PC-9 (cell line): ENCODE results near the gene GALNT7. TPM values are rescaled to one million over a fixed set of nuclear protein-coding genes. Genes with fewer than 3 reads are reported as not detected.

ENCODE experiments used
- BruUV-seq: library from RNA; stranded (reverse); fragments of 400-500 nt; replicated peaks from 2 replicates; lab custom pipeline; 2021; lab: Mats Ljungman, UMichigan
- CTCF ChIA-PET: fragments of 300-600 bp; sonication (Branson Sonifier 250); formaldehyde crosslinking; loops from one replicate; lab custom pipeline; 2022; ENCODE audit warnings: antibody characterized with exemption; lab: Charles Lee
- POLR2A ChIA-PET: fragments of 300-600 bp; sonication (Branson Sonifier 250); formaldehyde crosslinking; loops from one replicate; lab custom pipeline; 2022; ENCODE audit warnings: antibody characterized with exemption; ENCODE audit not compliant: unreplicated experiment; lab: Charles Lee
- DNase-seq, 2 experiments: peaks; one replicate each; pipeline versions ENCODE4 v3.0.0 to v3.0.0-alpha.2; 2015 to 2022; ENCODE audit warnings: mixed read lengths in 1 of 2
- H2AFZ ChIP-seq: fragments of 200-600 bp; sonication (generic); 2 replicates; pipeline ENCODE4 v1.8.1; 2017; ENCODE audit warnings: antibody characterized with exemption
- H3F3A ChIP-seq: fragments of 200-600 bp; sonication (generic); 2 replicates; pipeline ENCODE4 v1.8.1; 2017; ENCODE audit warnings: antibody characterized with exemption, mild to moderate bottlenecking, low read depth; ENCODE audit not compliant: insufficient read depth
- H3K27ac ChIP-seq: fragments of 200-600 bp; sonication (generic); 2 replicates; pipeline ENCODE4 v1.6.1; 2016; ENCODE audit warnings: mixed run types
- H3K27me3 ChIP-seq: fragments of 200-600 bp; sonication (generic); 2 replicates; pipeline ENCODE4 v1.6.1; 2016; ENCODE audit warnings: low read depth, mixed run types; ENCODE audit not compliant: insufficient read depth
- H3K36me3 ChIP-seq: fragments of 200-600 bp; sonication (generic); 2 replicates; pipeline ENCODE4 v1.6.1; 2016; ENCODE audit warnings: low read depth, mixed run types
- H3K4me1 ChIP-seq: fragments of 200-600 bp; sonication (generic); replicated peaks from 2 replicates; pipeline ENCODE4 v1.6.1; 2016; ENCODE audit warnings: mixed run types; ENCODE audit not compliant: insufficient read depth
- H3K4me2 ChIP-seq: fragments of 200-600 bp; sonication (generic); 2 replicates; pipeline ENCODE4 v1.6.1; 2017; ENCODE audit warnings: mixed run types
- H3K4me3 ChIP-seq: fragments of 200-600 bp; sonication (generic); 2 replicates; pipeline ENCODE4 v1.6.1; 2016; ENCODE audit warnings: mixed run types
- H3K79me2 ChIP-seq: fragments of 200-600 bp; sonication (generic); 2 replicates; pipeline ENCODE4 v1.6.1; 2017; ENCODE audit warnings: low read depth, mixed run types
- H3K9me2 ChIP-seq: fragments of 200-600 bp; sonication (generic); 2 replicates; pipeline ENCODE4 v1.8.1; 2017; ENCODE audit warnings: mild to moderate bottlenecking; ENCODE audit not compliant: insufficient read depth
- H3K9me3 ChIP-seq: fragments of 200-600 bp; sonication (generic); 2 replicates; pipeline ENCODE4 v1.8.1; 2016; ENCODE audit warnings: low read depth; ENCODE audit not compliant: insufficient read depth
- H4K20me1 ChIP-seq: fragments of 200-600 bp; sonication (generic); 2 replicates; pipeline ENCODE4 v1.8.1; 2017; ENCODE audit not compliant: insufficient read depth
- EZH2 ChIP-seq: fragments of 200-600 bp; sonication (generic); IDR thresholded peaks from 2 replicates; pipeline ENCODE4 v1.8.0; 2017; ENCODE audit warnings: antibody characterized with exemption, low read depth
- intact Hi-C: fragments of 100-400 bp; cut with micrococcal nuclease; formaldehyde crosslinking; loops from one replicate; pipeline ENCODE4 v1.10.0; 2022; ENCODE audit not compliant: unreplicated experiment
- total RNA-seq: library from RNA; stranded (reverse); gene quantifications from 2 replicates; pipeline ENCODE4 v1.2.3, GENCODE V29; 2021
- TF ChIP-seq, protein P1 (sequence below): fragments of 200-600 bp; sonication (generic); conservative IDR thresholded peaks from 2 replicates; pipeline ENCODE4 v1.6.1; 2017; ENCODE audit warnings: mixed run types, antibody characterized with exemption, mild to moderate bottlenecking, moderate library complexity

Gene GALNT7
- total RNA-seq, 1 experiment from 2014 or later, result 57.2 TPM

DNA sequence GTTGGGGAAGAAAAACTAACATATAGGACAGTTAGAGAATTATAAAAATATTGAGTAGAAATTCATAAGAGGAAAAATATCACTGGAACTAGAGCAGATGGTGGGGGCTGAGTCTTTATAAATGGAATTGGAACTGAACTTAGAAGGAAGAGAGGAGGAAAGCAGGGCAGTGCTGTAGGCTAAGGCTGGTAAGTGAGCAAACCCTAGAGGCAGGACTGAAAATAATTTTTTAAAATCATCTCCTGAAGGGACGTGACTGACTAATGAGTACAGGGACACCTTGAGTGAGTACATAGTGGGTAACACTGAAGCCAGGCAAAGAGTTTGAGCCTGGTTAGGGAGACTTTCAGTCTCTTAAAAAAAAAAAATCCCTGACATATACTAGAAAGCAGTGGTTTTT, 63.3 kb downstream of the GALNT7 start:
- no peak for TF ChIP-seq EZH2
- TF ChIP-seq, protein P1, sequence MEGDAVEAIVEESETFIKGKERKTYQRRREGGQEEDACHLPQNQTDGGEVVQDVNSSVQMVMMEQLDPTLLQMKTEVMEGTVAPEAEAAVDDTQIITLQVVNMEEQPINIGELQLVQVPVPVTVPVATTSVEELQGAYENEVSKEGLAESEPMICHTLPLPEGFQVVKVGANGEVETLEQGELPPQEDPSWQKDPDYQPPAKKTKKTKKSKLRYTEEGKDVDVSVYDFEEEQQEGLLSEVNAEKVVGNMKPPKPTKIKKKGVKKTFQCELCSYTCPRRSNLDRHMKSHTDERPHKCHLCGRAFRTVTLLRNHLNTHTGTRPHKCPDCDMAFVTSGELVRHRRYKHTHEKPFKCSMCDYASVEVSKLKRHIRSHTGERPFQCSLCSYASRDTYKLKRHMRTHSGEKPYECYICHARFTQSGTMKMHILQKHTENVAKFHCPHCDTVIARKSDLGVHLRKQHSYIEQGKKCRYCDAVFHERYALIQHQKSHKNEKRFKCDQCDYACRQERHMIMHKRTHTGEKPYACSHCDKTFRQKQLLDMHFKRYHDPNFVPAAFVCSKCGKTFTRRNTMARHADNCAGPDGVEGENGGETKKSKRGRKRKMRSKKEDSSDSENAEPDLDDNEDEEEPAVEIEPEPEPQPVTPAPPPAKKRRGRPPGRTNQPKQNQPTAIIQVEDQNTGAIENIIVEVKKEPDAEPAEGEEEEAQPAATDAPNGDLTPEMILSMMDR, result no peak; the same call in 1 of the 2 replicates
- Histone ChIP-seq H3F3A (no peaks in the 10 kb centered on the region), H3K9me3 (no peaks in the 10 kb centered on the region), H3K4me2 (no peak overlapping the region), H3K4me1 (0 out of 2 replicates have a peak, but pooled peaks cover 5% of the 10 kb centered on the region), H3K36me3 (no peaks in the 10 kb centered on the region), H3K27me3 (no peaks in the 10 kb centered on the region), H4K20me1 (no peaks in the 10 kb centered on the region), H3K27ac (no peak overlapping the region), H3K4me3 (no peak overlapping the region), H3K79me2 (no peaks in the 10 kb centered on the region), H2AFZ (no peak overlapping the region), H3K9me2 (no peaks in the 10 kb centered on the region)
- intact Hi-C loops, result no loop called here
- ChIA-PET CTCF (no interaction called here), POLR2A (interaction anchor here (0.7 kb wide), 1 partner anchor 47 kb away, joined by 5 read pairs; no protein-coding TSS in a partner anchor)
- no peak for DNase-seq
- BruUV-seq, result no TSS peak

DNA sequence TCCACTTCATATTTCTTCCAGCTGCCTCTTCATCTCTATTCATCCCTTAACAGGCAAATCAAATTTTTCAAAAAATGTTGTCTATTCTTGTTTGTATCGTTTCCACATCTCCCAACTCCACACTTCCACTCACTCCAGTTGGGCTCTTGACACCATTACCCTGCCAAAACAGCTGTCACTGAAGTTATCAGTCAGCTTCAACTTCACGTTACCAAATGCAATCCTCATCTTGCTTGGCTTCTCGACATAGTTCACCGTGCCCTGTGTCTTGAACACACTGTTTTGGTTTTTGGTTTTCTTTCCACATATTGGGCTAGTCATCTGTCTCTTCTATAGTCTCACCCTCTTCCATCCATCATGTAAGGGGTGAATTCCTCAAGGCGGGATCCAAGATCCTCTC, 65.2 kb downstream of the GALNT7 start:
- TF ChIP-seq EZH2, result no peak
- TF ChIP-seq, protein P1, result no peak
- no peaks in the 10 kb centered on the region for H4K20me1 ChIP-seq
- no peak overlapping the region for H3K27ac ChIP-seq
- CTCF ChIA-PET, result no interaction called here
- BruUV-seq, result no TSS peak
- H3K79me2 ChIP-seq, result 0 out of 2 replicates have a peak, but pooled peaks cover 2% of the 10 kb centered on the region
- H2AFZ ChIP-seq, result no peak overlapping the region
- no peak overlapping the region for H3K4me3 ChIP-seq
- H3K9me2 ChIP-seq, result no peaks in the 10 kb centered on the region
- H3F3A ChIP-seq, result no peaks in the 10 kb centered on the region
- H3K36me3 ChIP-seq, result no peaks in the 10 kb centered on the region
- DNase-seq, result no peak
- H3K4me1 ChIP-seq, result 0 out of 2 replicates have a peak, but pooled peaks cover 9% of the 10 kb centered on the region
- intact Hi-C loops, result no loop called here
- H3K4me2 ChIP-seq, result no peak overlapping the region
- POLR2A ChIA-PET, result no interaction called here
- no peaks in the 10 kb centered on the region for H3K9me3 ChIP-seq
- H3K27me3 ChIP-seq, result no peaks in the 10 kb centered on the region

DNA sequence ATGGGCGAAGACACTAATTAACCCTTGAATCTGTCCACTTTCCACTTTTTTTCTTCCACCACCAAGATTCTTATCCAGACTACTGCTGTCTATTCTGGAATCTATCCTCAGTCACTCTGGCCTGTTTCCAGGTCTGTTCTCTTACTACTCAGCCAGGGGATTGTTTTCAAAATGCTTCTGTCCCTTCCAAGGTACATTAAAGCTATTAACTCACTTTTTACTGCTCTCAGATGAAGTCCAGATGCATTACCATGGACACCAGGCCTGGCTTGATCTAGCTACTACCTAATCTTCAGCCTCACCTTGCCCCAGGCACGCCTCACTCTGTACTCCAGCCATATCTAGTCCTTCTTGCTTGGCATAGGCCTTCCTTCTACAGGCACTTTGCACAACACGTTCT, 66.4 kb downstream of the GALNT7 start:
- no peak overlapping the region for H2AFZ ChIP-seq
- no peaks in the 10 kb centered on the region for H3F3A ChIP-seq
- H3K36me3 ChIP-seq, result no peaks in the 10 kb centered on the region
- ChIA-PET POLR2A (no interaction called here), CTCF (no interaction called here)
- no peaks in the 10 kb centered on the region for H3K9me2 ChIP-seq
- 0 out of 2 replicates have a peak, but pooled peaks cover 5% of the 10 kb centered on the region for H3K79me2 ChIP-seq
- no peak for DNase-seq
- H3K4me1 ChIP-seq, result 0 out of 2 replicates have a peak, but pooled peaks cover 9% of the 10 kb centered on the region
- BruUV-seq, result no TSS peak
- H3K4me2 ChIP-seq, result no peak overlapping the region
- no peak overlapping the region for H3K27ac ChIP-seq
- TF ChIP-seq EZH2, result no peak
- TF ChIP-seq, protein P1, result no peak
- no peaks in the 10 kb centered on the region for H3K27me3 ChIP-seq
- H4K20me1 ChIP-seq, result no peaks in the 10 kb centered on the region
- intact Hi-C loops, result no loop called here
- H3K9me3 ChIP-seq, result no peaks in the 10 kb centered on the region
- H3K4me3 ChIP-seq, result no peak overlapping the region
